SK-N-SH treated with all-trans-retinoic acid at 6 μM for 48 hours (cell line): Measurements from ENCODE around the gene CLSTN3.

Experiments
- CREB5 ChIP-seq: fragments of 250-450 bp; sonication (Bioruptor Pico); IDR thresholded peaks from 2 replicates; pipeline ENCODE4 v1.5.1; 2020; ENCODE audit warnings: low read depth, mild to moderate bottlenecking, moderate library complexity
- CSDC2 ChIP-seq: fragments of 250-450 bp; sonication (Bioruptor Pico); IDR thresholded peaks from 2 replicates; pipeline ENCODE4 v1.5.0; 2020; ENCODE audit warnings: mild to moderate bottlenecking, moderate library complexity
- PATZ1 ChIP-seq: fragments of 250-450 bp; sonication (Bioruptor Pico); IDR thresholded peaks from 2 replicates; pipeline ENCODE4 v1.8.0; 2020; ENCODE audit warnings: mild to moderate bottlenecking, moderate library complexity, borderline replicate concordance
- TCF4 ChIP-seq: fragments of 250-450 bp; sonication (Bioruptor Pico); IDR thresholded peaks from 2 replicates; pipeline ENCODE4 v1.8.0; 2021; ENCODE audit warnings: mild to moderate bottlenecking, moderate library complexity, borderline replicate concordance
- TOX ChIP-seq: fragments of 250-450 bp; sonication (Bioruptor Pico); IDR thresholded peaks from 2 replicates; pipeline ENCODE4 v1.8.0; 2021; ENCODE audit warnings: mild to moderate bottlenecking, moderate library complexity, borderline replicate concordance
- ZFP3 ChIP-seq: fragments of 250-450 bp; sonication (Bioruptor Pico); IDR thresholded peaks from 2 replicates; pipeline ENCODE4 v1.5.0; 2020; ENCODE audit warnings: mild to moderate bottlenecking, moderate library complexity
- ZFP30 ChIP-seq: fragments of 450-650 bp; formaldehyde crosslinking; IDR thresholded peaks from 2 replicates; pipeline ENCODE4 v1.5.0; 2022; ENCODE audit warnings: mild to moderate bottlenecking, moderate library complexity

GRCh38 chr12:7110661-7111060, 19.5 kb upstream of the CLSTN3 start:
- TF ChIP-seq CREB5 (CRISPR knock-in tag) (no peak), ZFP3 (CRISPR knock-in tag) (no peak), TOX (CRISPR knock-in tag) (no peak), ZFP30 (CRISPR knock-in tag) (no peak), PATZ1 (CRISPR knock-in tag) (no peak), CSDC2 (no peak), TCF4 (CRISPR knock-in tag) (no peak)
